Posterior vena cava (tissue), 2 donors: ENCODE measurements around the gene DRD2. TPM values are rescaled to one million over a fixed set of nuclear protein-coding genes. Genes with fewer than 3 reads are reported as not detected.

Experiments used
- DNase-seq: peaks from one replicate; pipeline ENCODE4 v3.0.0-alpha.2; 2020; ENCODE audit warnings: low spot score
- intact Hi-C, 2 donors: fragments of 100-400 bp; cut with DNase I; formaldehyde crosslinking; loops; one replicate each; pipeline versions ENCODE4 v1.14.1 to v1.14.2; 2022 to 2023
- total RNA-seq, 2 donors: library from RNA; stranded (reverse); fragmentation: NEBNext Ultra II Directional; extraction: Animal tissue kit (Norgen Biotek cat#: 25700); gene quantifications; one replicate each; pipeline ENCODE4 v1.2.1, GENCODE V29; 2021
- donor health status: DM: yes; HTN: yes; CAD: no.
- donor health status: DM: yes; HTN: yes; CAD: no.

Gene DRD2
- total RNA-seq, 2 donors from 2014 or later, result 0.29 to 0.51 TPM

DNA sequence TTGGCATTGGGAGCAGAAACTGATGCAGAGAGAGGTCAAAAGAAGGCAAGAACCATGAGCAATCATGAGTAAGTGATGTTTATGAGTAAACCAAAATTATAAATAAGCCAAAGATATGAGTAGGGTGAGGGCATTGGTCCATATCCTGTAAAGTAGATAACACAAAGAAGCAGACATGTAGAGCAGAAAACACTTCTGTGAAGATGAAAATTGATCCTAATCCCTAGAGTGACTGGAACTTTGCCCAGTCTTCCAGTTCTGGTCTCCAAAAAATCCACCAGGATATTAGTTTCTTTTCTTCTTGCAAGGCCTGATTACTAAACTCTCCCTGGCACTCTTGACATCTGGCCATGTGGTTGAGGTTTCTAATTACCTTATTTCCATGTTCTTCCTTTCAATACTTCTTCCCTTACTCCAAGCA is 13.7 kb upstream of the DRD2 start:
- intact Hi-C loops, result no loop called here
- DNase-seq, result no peak

DNA sequence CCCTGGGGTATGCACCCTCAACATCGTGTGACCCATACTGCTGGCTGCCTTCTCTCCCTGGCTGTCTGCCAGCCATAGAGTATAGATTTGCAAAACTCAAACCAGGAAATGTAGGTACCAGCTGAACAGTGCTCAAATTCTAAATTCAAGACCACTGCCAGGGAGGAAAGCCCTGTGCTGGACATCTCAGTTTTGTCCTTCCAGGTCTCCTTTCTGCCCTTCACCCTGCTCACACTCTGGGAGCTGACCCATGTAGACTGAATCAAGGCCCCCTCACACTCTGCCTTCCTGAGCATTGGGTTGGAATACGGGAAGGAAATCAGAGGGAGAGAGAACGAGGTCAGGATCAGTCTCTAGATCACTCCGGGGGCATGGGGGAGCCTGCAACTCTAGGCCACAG is 12.4 kb upstream of the DRD2 start:
- DNase-seq, result no peak
- intact Hi-C loops, result no loop called here

- no peak for DNase-seq
- intact Hi-C loops, result loop anchor here in 1 of 2 donors (5.0 kb wide), 1 partner anchor 1267 kb away; no protein-coding TSS in a partner anchor
Measured at GRCh38 chr11:113484223-113484622, 9.0 kb upstream of the DRD2 start.

GRCh38 chr11:113481672-113482071 is 6.5 kb upstream of the DRD2 start:
- intact Hi-C loops, result loop anchor here in 1 of 2 donors (5.0 kb wide), 1 partner anchor 1264 kb away; no protein-coding TSS in a partner anchor
- DNase-seq, result no peak

DNA sequence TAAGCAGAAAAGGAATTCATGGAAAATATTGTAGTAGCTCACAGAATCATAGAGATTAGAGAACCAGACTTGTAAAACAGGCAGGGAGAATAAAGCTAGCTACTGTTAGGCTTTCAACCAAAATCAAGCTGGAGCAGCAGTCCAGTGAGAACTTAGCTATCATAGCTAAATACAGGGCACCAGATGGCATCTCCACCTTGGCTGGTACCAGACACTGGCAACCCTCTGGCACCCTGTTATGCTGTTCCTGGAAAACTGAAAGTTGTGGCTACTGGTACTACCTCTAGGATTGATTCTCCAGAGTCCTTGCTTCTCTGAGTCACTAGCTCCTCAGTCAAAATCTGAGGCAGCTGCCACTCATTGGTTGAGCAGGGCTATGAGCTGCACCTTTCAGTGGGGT is 6.0 kb upstream of the DRD2 start:
- intact Hi-C loops, result loop anchor here in 1 of 2 donors (5.0 kb wide), 1 partner anchor 1264 kb away; no protein-coding TSS in a partner anchor
- DNase-seq, result no peak

GRCh38 chr11:113477321-113477720 is 2.1 kb upstream of the DRD2 start:
- intact Hi-C loops, result no loop called here
- no peak for DNase-seq

DNA sequence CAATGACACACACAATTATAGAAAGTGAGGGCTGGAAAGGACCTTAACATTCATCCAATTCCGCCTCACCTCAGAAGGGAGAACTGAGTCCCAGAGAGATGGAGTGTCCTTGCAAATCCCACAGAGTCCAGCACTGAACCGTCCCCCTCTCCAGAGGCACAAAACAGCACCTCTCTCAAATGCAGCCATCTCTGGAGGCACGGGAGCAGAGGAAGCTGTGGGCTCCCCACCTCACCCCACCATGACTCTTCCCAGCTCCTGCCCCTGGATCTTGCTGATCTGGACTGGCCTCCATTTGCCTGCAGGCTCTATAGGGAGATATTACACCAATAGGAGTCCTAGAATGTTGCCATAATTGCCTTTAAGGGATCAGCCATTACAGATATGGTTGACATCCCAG is 1.4 kb upstream of the DRD2 start:
- intact Hi-C loops, result no loop called here
- no peak for DNase-seq

GRCh38 chr11:113474362-113475159 is 637 bp downstream of the DRD2 start:
- intact Hi-C loops, result no loop called here
- peak; percentile 90 for DNase-seq

DNA sequence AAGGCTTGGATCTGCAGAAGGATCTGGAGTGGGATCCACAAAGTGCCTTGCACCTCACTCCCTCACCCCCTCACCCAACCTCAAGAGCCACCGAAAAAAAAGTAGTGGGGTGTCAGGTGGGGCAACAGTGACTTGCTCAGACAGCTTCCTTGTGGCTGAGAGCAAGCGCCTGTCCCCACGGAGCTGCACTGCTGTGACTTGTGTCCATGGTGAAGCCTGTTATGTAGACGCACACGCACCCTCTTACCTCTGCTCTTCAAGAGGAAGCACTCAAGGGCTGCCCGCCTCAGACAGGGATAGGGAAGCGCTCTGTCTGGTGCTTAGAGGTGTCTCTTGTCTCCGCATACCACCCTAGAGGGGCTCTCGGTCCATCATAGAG is 1.2 kb downstream of the DRD2 start:
- intact Hi-C loops, result no loop called here
- DNase-seq, result no peak

- no peak for DNase-seq
- intact Hi-C loops, result no loop called here
Measured at GRCh38 chr11:113472471-113472870, 2.7 kb downstream of the DRD2 start.

GRCh38 chr11:113470233-113470632 is 5.0 kb downstream of the DRD2 start:
- intact Hi-C loops, result no loop called here
- DNase-seq, result no peak

DNA sequence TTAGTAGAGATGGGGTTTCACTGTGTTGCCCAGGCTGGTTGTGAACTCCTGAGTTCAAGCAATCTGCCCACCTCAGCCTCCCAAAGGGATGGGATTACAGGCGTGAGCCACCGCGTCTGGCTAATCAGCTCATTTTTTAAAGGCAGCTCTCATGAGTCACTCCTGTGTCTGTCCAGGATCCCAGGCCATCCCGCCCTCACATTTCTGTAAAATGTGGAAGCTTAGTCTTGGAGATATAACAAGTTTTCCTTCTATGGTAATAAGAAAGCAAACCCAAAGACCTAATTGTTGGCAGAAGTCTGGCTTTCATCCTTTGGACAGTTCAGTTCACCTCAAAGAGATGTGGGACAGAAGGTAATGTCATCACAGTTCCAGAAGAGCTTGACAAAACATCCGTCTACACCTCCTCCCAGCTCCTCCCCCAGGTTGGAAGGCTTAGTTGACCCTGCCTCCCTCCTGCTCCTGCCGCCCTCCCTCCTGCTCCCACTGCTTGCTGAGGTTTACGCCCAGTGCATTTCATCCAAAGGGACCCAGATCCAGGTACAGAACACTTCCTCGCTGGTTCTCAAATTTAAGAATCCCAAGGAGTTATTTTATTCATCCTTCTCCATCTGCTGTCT is 6.4 kb downstream of the DRD2 start:
- intact Hi-C loops, result no loop called here
- no peak for DNase-seq

- no peak for DNase-seq
- intact Hi-C loops, result no loop called here
Measured at GRCh38 chr11:113467545-113467944, 7.7 kb downstream of the DRD2 start.

- intact Hi-C loops, result no loop called here
Measured at GRCh38 chr11:113465786-113466185, 9.4 kb downstream of the DRD2 start.

GRCh38 chr11:113464416-113464815 is 10.8 kb downstream of the DRD2 start:
- peak; percentile 29 for DNase-seq
- intact Hi-C loops, result no loop called here

More at GRCh38 chr11:113465786-113466185, 9.4 kb downstream of the DRD2 start:
- no peak for DNase-seq

DNA sequence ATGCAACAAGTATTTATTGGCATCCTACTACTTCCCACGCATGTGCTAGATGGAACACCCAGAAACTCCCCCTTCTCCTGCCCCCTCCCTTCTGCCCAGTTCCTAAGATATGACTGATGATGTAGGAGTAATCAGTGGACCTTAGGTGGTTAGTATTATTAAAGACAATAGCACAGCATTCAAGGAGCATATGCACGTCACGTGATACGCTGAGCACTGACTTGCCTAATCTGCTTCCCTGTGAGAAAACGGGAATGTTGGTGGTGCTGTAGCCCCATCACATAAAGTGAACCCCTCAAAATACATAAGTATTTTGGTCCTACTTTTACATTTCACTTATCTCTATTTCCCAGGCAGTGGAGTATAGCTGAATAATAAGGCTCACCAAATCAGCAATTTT is 12.4 kb downstream of the DRD2 start:
- DNase-seq, result peak; percentile 1
- intact Hi-C loops, result no loop called here

DNA sequence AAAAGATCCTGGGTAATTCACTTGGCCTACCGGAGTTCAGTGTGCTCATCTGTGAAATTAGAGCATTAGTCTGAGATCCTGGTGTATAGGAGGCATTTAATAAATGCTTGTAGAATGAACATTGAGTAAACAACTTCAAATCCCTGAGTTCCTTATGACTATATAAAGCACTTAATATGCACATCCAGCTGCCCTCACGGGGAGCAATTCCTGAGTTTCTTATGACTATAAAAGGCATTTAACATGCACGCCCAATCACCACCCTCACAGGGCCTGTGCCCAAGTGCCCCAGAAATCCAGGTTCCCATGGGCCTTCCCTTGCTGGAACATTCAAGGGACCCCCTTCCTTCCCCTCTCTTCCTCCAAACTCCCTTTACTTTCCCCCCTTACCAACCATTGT is 13.6 kb downstream of the DRD2 start:
- intact Hi-C loops, result no loop called here
- DNase-seq, result peak; percentile 47

DNA sequence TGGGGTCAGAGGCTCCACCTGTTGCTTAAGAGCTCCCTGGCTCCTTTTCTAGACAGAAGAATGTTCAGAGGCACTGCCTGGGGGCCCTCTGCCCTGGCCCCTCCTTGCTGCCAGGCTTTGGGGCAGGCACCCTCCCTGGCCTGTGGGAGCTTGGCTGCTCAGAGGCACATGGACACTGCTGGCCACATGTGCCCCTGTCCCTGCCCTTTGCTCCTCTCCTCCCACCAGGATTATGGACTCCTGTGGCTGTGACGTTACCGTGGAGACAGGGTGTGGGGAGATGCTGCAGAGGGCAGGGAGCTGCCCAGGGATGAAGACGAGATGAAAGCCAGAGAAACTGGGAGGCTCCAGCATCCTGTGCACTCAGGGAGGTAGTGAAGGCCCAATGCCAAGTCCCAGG is 14.7 kb downstream of the DRD2 start:
- intact Hi-C loops, result no loop called here
- DNase-seq, result peak; percentile 41

- DNase-seq, result no peak
- intact Hi-C loops, result no loop called here
Measured at GRCh38 chr11:113458189-113458588, 17.0 kb downstream of the DRD2 start.

DNA sequence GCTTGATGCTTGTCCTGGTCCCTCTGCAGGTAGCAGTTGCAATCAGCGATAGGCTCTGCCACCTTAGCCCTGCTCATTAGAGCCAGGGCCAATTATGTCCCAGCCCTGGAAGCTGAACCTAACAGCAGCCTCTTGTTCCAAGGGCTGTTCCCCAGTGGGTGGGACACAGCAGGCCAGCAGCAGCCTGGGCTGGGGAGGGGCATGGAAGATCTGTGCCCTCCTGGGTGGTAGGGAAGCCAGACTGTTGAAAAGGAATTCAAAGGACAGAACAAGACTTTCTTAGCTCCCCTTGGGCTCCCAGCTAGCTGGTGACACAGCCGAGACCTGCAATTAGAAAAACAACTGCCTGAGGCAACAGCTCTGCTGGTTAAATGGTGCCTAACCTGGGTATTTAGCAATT is 17.4 kb downstream of the DRD2 start:
- DNase-seq, result no peak

DNA sequence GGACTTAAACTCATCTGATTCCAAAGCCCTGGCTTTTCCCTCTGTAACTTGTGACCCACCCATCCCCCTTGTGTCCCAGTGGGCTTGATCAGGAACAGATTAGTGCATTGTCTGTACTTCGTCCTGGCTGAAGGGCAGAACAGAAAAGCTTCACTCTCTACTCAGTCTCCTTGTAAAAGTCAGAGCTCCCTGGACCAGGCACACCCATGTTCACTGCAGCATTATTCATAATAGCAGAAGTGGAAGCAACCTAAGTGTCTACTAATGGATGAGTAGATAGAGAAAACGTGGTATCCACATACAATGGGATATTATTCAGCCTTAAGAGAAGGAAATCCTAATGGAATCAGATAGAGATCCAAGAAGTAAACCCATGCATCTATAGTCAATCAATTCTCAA is 20.7 kb downstream of the DRD2 start:
- peak; percentile 0 for DNase-seq
- intact Hi-C loops, result no loop called here

More for the DNA sequence above, 17.4 kb downstream of the DRD2 start:
- intact Hi-C loops, result no loop called here
